Large intestine (tissue), 3 donors: ENCODE results near the gene ATP13A4. TPM values are rescaled to one million over a fixed set of nuclear protein-coding genes. Genes with fewer than 3 reads are reported as not detected.

Experiments
- DNase-seq, 2 donors: peaks; one replicate each; pipeline versions ENCODE4 v3.0.0 to v3.0.0-alpha.2; 2013
- H3K27ac ChIP-seq: one replicate; pipeline ENCODE4 v1.5.1; 2013; ENCODE audit warnings: low read length
- H3K27me3 ChIP-seq: 2 replicates; pipeline ENCODE4 v1.6.1; 2013; ENCODE audit warnings: low read length; ENCODE audit not compliant: control insufficient read depth, insufficient read depth
- H3K36me3 ChIP-seq: 2 replicates; pipeline ENCODE4 v1.6.1; 2013; ENCODE audit warnings: low read length; ENCODE audit not compliant: control insufficient read depth, insufficient read depth
- H3K4me1 ChIP-seq: one replicate; pipeline ENCODE4 v1.6.1; 2013; ENCODE audit warnings: low read length; ENCODE audit not compliant: control insufficient read depth, insufficient read depth
- H3K4me3 ChIP-seq: one replicate; pipeline ENCODE4 v1.5.1; 2013; ENCODE audit warnings: low read length
- H3K9me3 ChIP-seq: one replicate; pipeline ENCODE4 v1.6.1; 2013; ENCODE audit warnings: mild to moderate bottlenecking, low read depth, low read length, moderate library complexity; ENCODE audit not compliant: control insufficient read depth
- WGBS: methylation state at CpG from one replicate; pipeline ENCODE4 v1.1.5; 2013; ENCODE audit warnings: low lambda C conversion rate; ENCODE audit not compliant: insufficient coverage; 5-methylcytosine and 5-hydroxymethylcytosine counted together
- polyA plus RNA-seq: library from polyadenylated mRNA; unstranded; fragments of 120-200 nt; gene quantifications from one replicate; pipeline ENCODE4 v1.2.1, GENCODE V29; 2013

The ATP13A4 gene
- polyA plus RNA-seq, 1 donor: 15.6 TPM

GRCh38 chr3:193372783-193373182 is 181.9 kb downstream of the ATP13A4 start:
- Histone ChIP-seq H3K4me1 (no peaks in the 10 kb centered on the region), H3K27me3 (no peaks in the 10 kb centered on the region), H3K9me3 (no peaks in the 10 kb centered on the region), H3K27ac (no peak overlapping the region), H3K36me3 (no peaks in the 10 kb centered on the region), H3K4me3 (no peak overlapping the region)
- no peak for DNase-seq

- Histone ChIP-seq H3K4me3 (no peak overlapping the region), H3K4me1 (no peaks in the 10 kb centered on the region), H3K27me3 (no peaks in the 10 kb centered on the region), H3K36me3 (no peaks in the 10 kb centered on the region), H3K9me3 (no peaks in the 10 kb centered on the region), H3K27ac (no peak overlapping the region)
- DNase-seq: no peak
- WGBS: 100% methylated on average over 1 of the region's 1 CpG
Measured at GRCh38 chr3:193367868-193368267, 186.8 kb downstream of the ATP13A4 start.

- Histone ChIP-seq H3K4me3 (no peak overlapping the region), H3K36me3 (no peaks in the 10 kb centered on the region), H3K27me3 (no peaks in the 10 kb centered on the region), H3K27ac (no peak overlapping the region), H3K4me1 (no peaks in the 10 kb centered on the region), H3K9me3 (no peaks in the 10 kb centered on the region)
- WGBS: no CpG with 5 or more reads among the region's 3 CpGs
- DNase-seq: no peak
Measured at GRCh38 chr3:193357291-193357690, 197.4 kb downstream of the ATP13A4 start.

- Histone ChIP-seq H3K36me3 (no peaks in the 10 kb centered on the region), H3K4me1 (no peaks in the 10 kb centered on the region), H3K9me3 (no peaks in the 10 kb centered on the region), H3K4me3 (no peak overlapping the region), H3K27ac (no peak overlapping the region), H3K27me3 (no peaks in the 10 kb centered on the region)
- WGBS: 90% methylated on average over 4 of the region's 5 CpGs
- no peak for DNase-seq
Measured at GRCh38 chr3:193354423-193354822, 200.3 kb downstream of the ATP13A4 start.

Other genes starting within 250 kb of the ATP13A4 start
- 0.09 TPM for gene ATP13A5, start 176.1 kb downstream of the ATP13A4 start, polyA plus RNA-seq
- 45.5 TPM for gene OPA1, start 38.3 kb upstream of the ATP13A4 start, polyA plus RNA-seq